ENCODE measurements around the gene RHCE.
"Not testable (repeated sequence)": the region's sequence is repeated elsewhere in the genome, so short reads cannot be mapped to it uniquely, and the experiment has no call there.

DNA sequence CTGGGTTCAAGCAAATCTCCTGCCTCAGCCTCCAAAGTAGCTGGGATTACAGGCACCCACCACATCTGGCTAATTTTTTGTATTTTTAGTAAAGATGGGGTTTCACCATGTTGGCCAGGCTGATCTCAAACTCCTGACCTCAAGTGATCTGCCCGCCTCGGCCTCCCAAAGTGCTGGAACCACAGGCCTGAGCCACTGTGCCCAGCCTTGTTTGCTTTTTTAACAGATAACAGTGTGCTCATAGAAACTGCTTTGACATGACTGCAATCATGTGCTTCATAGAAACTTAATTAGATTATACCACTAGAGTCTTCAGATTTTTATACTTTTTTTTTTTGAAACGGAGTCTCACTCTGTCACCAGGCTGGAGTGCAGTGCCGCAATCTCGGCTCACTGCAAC, 91.3 kb downstream of the RHCE start:
- not testable (repeated sequence) for TF ChIP-seq CTCF, POLR2AphosphoS5 (IDR thresholded peaks at IDR 0.05)
